Islet precursor cell (in vitro differentiated cells): ENCODE results near the gene CCDC89.
A peak's percentile ranks its signal among the peaks of the same experiment; 100 is the strongest.
"Not testable (repeated sequence)": the region's sequence is repeated elsewhere in the genome, so short reads cannot be mapped to it uniquely, and the experiment has no call there.

Experiments
- DNase-seq: peaks from one replicate; pipeline ENCODE4 v3.0.0-alpha.2; 2018

Gene CCDC89

GRCh38 chr11:85685125-85685819 is 723 bp downstream of the CCDC89 start:
- DNase-seq = peak; percentile 54

GRCh38 chr11:85682330-85683305 is 3.4 kb downstream of the CCDC89 start:
- no peak for DNase-seq

DNA sequence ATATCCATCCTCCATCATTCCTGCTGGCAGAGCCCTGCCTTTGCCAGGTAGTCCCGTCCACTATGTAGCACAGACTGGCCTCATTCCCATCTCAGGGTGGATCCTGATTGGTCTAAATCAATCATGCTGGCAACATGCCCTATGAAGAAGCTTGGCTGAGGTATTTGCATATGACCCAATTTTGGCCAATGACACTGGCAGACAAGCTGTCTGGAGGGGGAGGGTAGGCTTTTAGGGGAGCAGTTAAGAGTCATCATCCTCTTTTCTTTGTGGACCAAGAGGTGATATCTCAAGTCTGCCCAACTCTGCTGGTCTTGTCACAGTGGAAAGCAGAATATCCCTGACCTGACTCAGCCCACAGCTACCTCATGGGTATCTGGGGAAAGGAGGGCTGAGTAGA is 5.1 kb downstream of the CCDC89 start:
- DNase-seq = no peak

GRCh38 chr11:85679576-85679975 is 6.4 kb downstream of the CCDC89 start:
- DNase-seq = no peak

DNA sequence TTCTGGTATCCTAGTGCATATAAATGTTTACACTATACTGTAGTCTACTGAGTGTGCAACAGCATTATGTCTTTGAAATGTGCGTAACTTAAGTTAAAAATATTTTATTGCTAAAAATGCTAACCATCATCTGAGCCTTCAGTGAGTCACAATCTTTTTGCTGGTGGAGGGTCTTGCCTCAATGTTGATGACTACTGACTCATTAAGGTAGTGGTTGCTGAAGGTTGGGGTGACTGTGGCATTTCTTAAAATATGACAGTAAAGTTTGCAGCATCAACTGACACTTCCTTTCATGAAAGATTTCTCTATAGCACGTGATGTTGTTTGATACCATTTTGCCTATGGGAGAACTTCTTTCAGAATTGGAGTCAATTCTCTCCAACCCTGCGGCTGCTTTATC is 12.6 kb downstream of the CCDC89 start:
- DNase-seq = no peak

- DNase-seq = no peak
These were observed 13.7 kb downstream of the CCDC89 start for GRCh38 chr11:85672105-85672902.

GRCh38 chr11:85670949-85671663 is 14.9 kb downstream of the CCDC89 start:
- DNase-seq = not testable (repeated sequence)

GRCh38 chr11:85668157-85668556 is 17.8 kb downstream of the CCDC89 start:
- DNase-seq = no peak

- DNase-seq = no peak
These were observed 19.3 kb downstream of the CCDC89 start for GRCh38 chr11:85666687-85667086.

DNA sequence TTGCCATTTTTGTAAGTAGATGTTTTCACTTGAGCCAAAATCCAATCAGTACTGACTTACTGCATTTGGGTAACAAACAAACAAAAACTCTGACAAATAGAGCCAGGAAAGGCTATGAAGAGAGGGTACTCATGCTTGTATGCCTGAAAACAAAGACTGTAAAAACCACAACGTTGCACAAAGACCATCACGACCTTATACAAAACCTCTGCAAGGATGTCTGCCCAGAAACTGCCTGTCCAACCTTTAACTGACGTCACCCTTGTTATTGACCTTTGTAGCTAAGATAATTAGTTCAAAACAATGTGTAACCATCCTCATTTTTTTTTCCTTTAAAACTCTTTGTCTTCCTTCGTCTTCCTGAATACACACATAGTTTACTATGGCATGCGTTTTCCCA is 20.3 kb downstream of the CCDC89 start:
- DNase-seq = no peak

- DNase-seq = peak; percentile 95
These were observed 21.1 kb downstream of the CCDC89 start, which contains the start of gene CREBZF for GRCh38 chr11:85664615-85665481. Gene CREBZF (minus strand): TSS chr11:85665129. CDS start chr11:85664875, 254 bp downstream.

DNA sequence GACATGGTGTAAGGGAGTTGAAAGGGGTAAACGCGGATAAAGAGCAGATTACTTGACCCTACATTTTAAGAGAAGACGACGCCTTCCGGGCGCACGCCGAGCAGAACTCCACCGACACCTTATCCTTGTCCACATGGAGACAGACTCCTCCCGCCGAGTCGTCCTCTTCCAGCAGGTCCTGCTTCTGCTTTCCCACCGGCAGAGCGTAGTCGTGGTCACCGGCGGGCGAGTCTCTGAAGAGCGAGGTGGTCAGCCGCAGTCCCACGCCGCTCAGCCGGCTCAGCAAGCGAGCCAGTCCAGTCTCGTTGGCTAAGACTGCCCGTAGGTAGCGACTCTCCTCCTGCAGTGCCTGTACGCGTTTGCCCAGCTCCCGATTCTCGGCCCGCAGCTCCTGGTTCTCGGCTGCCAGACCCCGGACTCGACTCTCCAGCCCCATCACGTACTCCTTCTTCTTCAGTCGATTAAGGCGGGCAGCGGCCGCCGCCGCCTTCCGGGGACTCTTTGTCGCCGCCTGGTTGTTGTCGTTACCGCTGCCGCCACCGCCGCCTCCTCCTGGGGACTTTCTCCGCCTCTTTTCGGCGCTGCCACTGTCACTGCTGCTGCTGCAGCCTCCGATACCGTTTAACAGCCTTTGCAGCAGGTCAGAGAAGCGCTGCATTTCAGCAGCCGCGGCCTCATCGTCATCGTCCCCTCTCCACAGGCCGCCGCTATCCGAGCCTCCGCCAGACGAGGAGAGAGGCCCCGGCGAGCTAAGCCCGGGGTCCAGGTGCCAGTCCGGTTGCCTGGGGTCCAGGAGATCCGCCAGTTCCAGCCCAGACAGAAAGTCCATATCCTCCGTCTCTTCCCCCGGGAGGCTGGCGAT is 22.0 kb downstream of the CCDC89 start:
- peak; percentile 88 for DNase-seq

DNA sequence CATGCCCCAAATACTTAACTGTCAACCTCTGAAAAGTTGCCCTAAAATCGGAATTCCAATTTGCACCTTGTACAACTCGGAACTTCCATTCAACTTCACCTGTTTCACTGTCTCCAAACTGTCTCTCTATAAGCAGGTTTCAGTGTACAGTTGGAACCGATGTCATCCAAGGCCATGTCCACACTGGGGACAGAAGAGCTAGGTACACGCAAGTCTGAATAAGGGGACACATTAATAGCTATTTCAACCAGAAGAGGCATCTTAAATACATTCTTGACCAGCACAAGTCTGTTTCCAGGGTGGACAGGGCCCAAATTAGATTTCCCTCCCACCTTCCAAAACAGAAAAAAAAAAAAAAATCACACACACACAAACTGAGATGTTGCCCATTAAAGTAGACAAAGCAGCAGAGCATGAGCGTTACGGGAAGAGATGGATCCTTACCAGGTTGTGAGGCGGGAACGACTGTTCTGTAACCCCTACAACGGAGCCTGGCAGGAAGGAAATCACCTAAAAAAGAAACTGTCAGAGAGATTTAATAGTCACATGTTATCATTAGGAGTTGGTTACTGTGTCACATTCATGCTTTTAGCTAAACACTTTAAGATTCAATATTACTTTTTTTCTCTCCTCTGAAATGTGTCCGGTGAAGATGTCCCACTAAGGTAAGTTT is 22.8 kb downstream of the CCDC89 start:
- no peak for DNase-seq

GRCh38 chr11:85661972-85662664 is 23.9 kb downstream of the CCDC89 start:
- no peak for DNase-seq

DNA sequence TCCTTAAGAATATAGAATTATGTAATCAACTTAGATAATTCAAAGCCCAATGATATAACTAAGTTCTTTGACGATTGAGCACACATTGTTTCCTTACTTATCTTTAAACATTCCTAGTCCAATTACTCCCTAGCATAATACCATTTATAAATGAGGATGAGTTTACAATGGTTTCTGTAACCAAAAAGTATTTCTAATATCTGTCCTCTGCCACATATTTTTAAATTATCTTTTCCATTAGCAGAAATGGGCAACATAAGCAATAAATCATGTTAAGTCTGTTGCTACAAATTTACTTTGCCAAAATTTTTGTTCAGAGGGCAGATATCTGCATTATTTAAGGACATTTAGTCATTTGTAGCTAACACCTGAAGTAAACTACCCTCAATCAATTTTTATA is 27.8 kb downstream of the CCDC89 start:
- no peak for DNase-seq

DNA sequence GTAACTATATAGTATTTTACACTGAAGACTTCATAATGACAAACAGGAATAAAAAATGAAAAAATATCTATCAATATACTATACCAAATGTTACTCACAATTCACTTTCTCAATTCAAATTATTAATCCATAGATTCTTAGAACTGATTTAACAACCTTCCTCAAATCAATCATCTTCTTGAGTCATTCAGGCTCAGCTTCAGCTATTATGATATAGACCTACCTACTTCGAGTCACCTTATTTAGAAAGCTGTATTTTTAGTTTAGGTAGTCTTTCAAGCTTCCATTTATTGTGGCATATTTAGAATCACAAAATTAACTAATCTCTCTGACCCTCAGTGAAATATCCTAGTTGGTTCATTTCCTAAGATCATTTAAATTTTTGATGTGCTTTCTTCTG is 29.2 kb downstream of the CCDC89 start:
- DNase-seq = no peak

- DNase-seq = not testable (repeated sequence)
These were observed 31.7 kb downstream of the CCDC89 start for GRCh38 chr11:85654343-85654742.

- no peak for DNase-seq
These were observed 33.1 kb downstream of the CCDC89 start for GRCh38 chr11:85652786-85653447.

GRCh38 chr11:85651118-85651517 is 34.9 kb downstream of the CCDC89 start:
- DNase-seq = no peak
